SU-DHL-6 (cell line): ENCODE measurements around the gene MAP2K5.

ENCODE experiments used
- EZH2phosphoT487 ChIP-seq: fragments of 200-600 bp; sonication (generic), shearing (Covaris generic); conservative IDR thresholded peaks from 2 replicates; pipeline ENCODE4 v1.6.1; 2018; ENCODE audit warnings: mild to moderate bottlenecking, antibody characterized with exemption, low read length, moderate library complexity, mixed read lengths
- TF ChIP-seq, protein P1 (sequence below): fragments of 200-600 bp; sonication (generic); IDR thresholded peaks from one replicate; pipeline ENCODE4 v1.5.1; 2017; ENCODE audit warnings: antibody characterized with exemption, mild to moderate bottlenecking, low read length, moderate library complexity; ENCODE audit not compliant: insufficient read depth, poor library complexity, severe bottlenecking

DNA sequence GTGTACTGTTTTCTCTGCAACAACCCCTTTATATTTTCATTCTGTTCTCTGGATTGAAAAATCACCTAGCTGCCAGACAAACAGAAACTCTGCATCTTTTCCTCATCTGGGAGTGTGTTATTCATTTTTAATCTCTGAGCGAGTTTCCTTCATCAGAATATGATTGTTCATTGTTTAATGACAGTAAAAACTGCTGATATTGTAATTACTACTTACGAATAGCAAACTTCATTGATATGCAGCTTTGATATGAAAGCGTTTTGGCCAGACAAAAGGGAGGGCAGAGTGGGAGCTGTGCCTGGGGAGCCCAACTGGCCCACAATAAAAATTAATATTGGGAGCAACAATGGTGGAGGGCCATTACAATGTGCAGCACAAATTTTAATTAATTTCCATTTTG is 150.1 kb downstream of the MAP2K5 start:
- TF ChIP-seq, protein P1, sequence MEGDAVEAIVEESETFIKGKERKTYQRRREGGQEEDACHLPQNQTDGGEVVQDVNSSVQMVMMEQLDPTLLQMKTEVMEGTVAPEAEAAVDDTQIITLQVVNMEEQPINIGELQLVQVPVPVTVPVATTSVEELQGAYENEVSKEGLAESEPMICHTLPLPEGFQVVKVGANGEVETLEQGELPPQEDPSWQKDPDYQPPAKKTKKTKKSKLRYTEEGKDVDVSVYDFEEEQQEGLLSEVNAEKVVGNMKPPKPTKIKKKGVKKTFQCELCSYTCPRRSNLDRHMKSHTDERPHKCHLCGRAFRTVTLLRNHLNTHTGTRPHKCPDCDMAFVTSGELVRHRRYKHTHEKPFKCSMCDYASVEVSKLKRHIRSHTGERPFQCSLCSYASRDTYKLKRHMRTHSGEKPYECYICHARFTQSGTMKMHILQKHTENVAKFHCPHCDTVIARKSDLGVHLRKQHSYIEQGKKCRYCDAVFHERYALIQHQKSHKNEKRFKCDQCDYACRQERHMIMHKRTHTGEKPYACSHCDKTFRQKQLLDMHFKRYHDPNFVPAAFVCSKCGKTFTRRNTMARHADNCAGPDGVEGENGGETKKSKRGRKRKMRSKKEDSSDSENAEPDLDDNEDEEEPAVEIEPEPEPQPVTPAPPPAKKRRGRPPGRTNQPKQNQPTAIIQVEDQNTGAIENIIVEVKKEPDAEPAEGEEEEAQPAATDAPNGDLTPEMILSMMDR = no peak
- no peak for TF ChIP-seq EZH2phosphoT487
